HG02840 (cell line): Measurements from ENCODE around the gene DUSP9.
"Not testable (repeated sequence)": the region's sequence is repeated elsewhere in the genome, so short reads cannot be mapped to it uniquely, and the experiment has no call there.

Experiments used
- ATAC-seq: cut with Tn5 transposase; IDR thresholded peaks from one replicate; pipeline ENCODE4 v1.9.1; 2021; ENCODE audit warnings: mild to moderate bottlenecking, moderate library complexity, moderate number of reproducible peaks; ENCODE audit not compliant: unreplicated experiment, low FRiP score

The DUSP9 gene

DNA sequence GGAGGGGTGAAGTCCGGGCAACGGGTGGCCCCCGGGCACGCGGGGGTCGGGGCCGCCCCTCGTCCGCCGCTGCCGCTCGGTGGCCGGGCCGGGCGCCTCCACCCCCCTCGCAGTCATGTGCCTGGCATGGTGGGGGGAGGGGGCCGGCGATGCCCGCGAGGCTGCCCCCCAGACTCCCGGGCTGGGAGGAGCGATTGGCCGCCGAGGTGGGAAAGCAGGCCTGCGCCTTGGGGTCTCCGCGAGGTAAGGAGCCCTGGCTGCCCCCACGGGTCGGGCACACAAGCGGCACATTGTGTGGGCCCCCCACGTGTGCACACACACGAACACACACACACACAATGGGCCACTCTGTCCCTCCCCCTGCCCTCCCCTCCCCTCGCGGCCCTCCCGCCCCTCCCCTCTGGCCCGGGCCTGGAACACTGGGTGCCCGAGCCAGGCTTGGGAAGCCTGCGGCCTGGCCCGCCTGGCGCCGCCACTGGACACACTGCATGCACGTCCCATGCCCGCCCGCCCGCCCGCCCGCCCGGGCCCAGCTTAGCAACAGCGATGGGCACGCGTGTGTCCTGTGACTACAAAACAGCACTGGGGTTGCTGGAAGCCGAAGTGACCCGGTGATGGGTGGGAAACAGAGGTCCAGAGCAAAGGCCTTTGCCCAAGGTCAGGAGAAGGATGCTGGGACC lies 42.0 kb downstream of the DUSP9 start:
- no peak for ATAC-seq

- no peak for ATAC-seq
Measured at GRCh38 chrX:153689654-153690465, 42.9 kb downstream of the DUSP9 start.

GRCh38 chrX:153690466-153690865 lies 43.5 kb downstream of the DUSP9 start:
- ATAC-seq = no peak

DNA sequence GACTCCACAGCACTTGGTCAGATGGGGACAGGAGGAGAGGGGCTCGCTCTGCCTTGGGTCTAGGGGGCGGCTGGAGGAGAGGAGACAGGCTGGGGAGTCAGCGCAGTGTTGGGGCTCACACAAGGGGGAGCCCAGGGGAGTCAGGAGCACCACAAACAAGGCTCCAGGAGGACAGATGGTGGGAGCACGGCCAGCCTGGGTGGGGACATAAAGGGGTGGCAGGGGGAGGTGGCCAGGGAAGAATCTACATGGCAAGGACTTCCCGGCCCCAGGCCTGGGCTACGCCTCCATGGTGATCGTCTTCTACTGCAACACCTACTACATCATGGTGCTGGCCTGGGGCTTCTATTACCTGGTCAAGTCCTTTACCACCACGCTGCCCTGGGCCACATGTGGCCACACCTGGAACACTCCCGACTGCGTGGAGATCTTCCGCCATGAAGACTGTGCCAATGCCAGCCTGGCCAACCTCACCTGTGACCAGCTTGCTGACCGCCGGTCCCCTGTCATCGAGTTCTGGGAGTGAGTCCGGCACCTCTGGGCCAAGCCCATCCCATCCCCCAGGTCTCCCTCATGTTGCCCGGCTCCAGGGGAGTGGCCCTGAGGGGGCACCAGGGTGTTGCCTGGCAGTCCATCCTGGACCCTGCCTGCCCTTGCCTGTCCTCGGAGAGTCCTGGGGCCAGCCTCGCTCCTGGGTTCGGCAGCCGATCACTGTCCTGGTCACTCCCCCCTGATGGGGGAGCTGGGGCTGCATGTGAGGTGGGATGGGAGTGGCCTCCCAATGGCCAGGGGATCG lies 44.2 kb downstream of the DUSP9 start:
- not testable (repeated sequence) for ATAC-seq

- ATAC-seq = no peak
Measured at GRCh38 chrX:153692003-153692402, 45.0 kb downstream of the DUSP9 start.

- ATAC-seq = no peak
Measured at GRCh38 chrX:153692611-153693156, 45.7 kb downstream of the DUSP9 start.

- no peak for ATAC-seq
Measured at GRCh38 chrX:153693216-153694086, 46.4 kb downstream of the DUSP9 start.

DNA sequence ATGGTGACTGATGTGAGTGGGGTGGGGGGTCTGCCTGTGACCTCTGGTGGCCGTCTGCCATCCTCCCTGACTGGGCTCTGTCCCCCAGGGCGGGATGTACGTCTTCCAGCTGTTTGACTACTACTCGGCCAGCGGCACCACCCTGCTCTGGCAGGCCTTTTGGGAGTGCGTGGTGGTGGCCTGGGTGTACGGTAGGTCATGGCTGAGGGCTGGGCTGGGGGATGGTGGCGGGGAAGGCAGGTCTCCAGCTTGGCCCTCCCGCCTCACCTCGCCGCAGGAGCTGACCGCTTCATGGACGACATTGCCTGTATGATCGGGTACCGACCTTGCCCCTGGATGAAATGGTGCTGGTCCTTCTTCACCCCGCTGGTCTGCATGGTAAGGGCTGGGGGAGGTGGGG lies 47.3 kb downstream of the DUSP9 start:
- ATAC-seq = not testable (repeated sequence)

DNA sequence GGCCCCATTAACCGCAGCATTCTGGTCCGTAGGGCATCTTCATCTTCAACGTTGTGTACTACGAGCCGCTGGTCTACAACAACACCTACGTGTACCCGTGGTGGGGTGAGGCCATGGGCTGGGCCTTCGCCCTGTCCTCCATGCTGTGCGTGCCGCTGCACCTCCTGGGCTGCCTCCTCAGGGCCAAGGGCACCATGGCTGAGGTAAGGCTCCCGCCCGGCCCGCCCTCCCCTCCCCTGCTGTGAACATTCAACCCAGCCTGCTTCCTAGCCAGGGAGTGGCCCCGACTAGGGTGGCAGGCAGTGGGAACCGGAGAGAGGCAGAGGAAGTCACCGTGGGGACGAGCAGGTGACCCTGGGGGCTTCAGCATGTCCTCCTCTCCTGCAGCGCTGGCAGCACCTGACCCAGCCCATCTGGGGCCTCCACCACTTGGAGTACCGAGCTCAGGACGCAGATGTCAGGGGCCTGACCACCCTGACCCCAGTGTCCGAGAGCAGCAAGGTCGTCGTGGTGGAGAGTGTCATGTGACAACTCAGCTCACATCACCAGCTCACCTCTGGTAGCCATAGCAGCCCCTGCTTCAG lies 47.8 kb downstream of the DUSP9 start:
- ATAC-seq = no peak

- ATAC-seq = no peak
Measured at GRCh38 chrX:153696100-153696499, 49.1 kb downstream of the DUSP9 start.

DNA sequence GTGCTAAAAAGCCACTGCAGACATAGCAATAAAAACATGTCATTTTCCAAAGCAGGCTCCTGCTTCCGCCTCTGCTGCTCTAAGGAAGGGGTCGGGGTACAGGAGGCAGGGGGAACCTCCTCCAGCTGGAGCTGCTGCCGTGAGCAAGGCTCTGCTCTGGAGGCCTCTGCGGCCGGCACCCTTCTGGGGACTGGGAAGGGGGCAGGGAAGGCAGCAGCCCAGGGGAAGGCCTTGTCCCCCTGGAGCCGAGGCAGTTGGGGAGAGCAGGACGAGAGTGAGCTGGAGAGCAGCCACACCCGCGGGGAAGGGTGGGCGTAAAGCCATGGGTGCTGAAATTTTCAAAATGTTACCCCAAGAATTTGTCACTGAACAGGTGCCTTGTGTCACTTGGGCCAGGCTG lies 49.5 kb downstream of the DUSP9 start:
- not testable (repeated sequence) for ATAC-seq

DNA sequence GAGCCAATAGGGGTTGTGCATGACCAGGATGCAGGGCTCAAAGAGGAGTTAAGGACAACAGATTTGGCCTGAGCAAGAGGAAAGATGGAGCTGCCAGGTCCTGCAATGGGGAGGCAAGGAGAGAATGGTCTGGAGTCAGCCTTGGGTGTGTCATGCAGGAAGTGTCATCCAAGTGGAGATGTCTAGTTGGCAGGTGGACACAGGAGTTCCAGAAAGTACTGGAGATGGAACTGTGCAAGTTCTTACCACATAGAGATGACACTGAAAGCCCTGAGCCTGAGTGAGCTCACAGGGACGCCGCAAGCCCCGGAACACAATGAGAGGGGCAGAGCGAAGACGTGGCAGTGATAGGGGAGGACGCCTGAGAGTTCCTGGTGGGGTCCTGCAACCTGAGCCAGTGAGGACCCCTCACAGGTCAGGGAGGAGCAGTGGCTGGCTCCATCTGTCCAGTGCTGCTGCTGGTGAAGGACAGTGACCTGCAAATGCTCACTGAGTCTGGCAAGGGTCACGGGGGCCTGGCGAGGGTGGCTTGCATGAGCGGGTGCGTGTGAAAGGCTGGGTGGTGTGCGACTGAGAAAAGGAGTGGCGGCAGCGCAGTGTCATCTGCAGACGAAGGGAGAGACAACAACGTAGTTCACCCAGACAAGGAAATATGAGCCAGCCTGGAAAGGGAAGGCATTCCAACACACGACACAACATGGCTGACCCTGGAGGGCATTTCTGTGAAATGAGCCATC lies 50.2 kb downstream of the DUSP9 start:
- ATAC-seq = not testable (repeated sequence)

GRCh38 chrX:153697924-153698865 lies 51.2 kb downstream of the DUSP9 start:
- no peak for ATAC-seq

- not testable (repeated sequence) for ATAC-seq
Measured at GRCh38 chrX:153699210-153699783, 52.3 kb downstream of the DUSP9 start.

DNA sequence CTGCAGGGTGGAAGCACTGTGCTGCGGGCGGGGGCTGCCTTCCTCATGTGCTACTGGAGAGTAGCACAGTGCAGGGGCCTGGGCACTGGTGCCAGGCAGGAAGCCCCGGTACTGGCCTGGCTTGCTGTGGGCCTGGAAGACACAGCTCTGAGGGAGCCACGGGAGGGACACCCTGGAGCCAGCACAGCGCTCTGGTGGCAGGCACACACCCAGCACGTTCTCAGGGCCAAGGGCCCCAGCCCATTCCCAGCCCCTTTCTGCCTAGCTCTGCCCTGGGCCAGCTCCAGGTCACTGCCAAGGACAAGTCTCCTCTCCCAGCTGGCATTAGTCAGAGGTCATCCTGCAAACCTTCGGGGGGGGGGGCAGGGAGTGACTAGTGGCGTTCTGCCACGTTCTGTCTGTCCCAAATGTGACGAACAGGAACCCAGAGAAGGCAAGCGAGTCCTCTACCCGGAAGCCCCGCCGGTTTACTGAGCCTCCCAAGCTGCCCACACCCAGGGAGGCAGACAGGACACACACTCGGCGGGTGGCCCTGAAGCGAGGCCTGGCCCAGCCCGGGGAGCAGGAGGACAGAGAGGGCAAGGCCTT lies 52.9 kb downstream of the DUSP9 start:
- ATAC-seq = not testable (repeated sequence)

DNA sequence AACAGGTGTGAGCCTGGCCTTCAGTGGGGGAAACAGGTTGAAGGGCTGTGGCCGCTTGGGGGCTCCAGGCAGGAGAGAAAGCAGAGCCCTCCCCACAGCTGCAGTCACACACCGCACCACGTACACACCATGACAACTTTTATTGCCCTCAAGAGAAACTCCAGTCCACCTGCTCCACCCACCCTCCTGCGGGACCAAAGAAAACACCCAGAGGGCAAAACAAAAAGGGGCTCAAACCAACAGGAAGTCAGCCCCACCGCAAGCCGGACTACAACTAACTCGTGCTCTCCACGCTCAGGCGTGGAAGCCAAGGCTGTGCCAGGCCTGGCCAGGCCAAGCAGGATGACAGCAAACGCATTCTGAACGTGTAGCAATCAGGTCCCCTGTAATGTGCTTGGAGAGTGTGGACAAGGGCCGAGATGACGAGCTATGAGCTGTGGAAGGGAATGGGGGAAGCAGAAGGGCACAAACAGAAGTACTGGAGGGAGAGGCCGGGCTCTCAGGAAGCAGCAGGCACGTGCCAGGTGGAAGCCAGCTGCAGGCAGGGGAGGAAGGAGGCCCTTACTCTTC lies 53.5 kb downstream of the DUSP9 start:
- no peak for ATAC-seq
